ACHN (cell line): ENCODE results near the gene PCGF2.

Experiments used
- DNase-seq: peaks from one replicate; pipeline ENCODE4 v3.0.0-alpha.2; 2015
- in situ Hi-C: cut with HindIII; loops from 2 replicates; pipeline ENCODE4 v1.10.0; 2017; ENCODE audit warnings: low sequenced_read_pairs, low pct_ligation_motif_present, low pct_unique_long_range_greater_than_20kb

PCGF2 gene

GRCh38 chr17:38740806-38741205 is 7.3 kb downstream of the PCGF2 start:
- in situ Hi-C loops = no loop called here
- no peak for DNase-seq

GRCh38 chr17:38740044-38740443 is 8.1 kb downstream of the PCGF2 start:
- in situ Hi-C loops = no loop called here
- no peak for DNase-seq

DNA sequence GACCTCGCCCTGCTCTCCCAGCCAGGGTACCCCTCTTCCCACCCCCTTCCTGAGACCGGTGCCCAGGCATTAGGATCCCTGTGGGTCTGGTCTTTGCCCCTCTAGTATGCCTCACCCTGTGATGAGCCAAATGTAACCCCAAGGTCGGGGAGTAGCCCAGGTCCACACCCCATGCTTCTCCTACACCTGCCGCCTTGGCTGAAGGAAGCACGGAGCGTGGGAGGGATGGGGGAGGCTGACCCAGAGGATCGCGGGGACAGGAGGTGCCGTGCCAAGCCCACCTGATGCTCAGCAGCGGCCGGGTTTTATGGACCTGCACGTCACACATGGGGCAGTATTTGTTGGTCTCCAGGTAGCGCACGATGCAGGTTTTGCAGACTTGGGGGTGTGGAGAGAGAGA is 8.8 kb downstream of the PCGF2 start:
- no peak for DNase-seq
- in situ Hi-C loops = no loop called here

- in situ Hi-C loops = no loop called here
- DNase-seq = no peak
Measured at GRCh38 chr17:38738686-38739085, 9.4 kb downstream of the PCGF2 start.

DNA sequence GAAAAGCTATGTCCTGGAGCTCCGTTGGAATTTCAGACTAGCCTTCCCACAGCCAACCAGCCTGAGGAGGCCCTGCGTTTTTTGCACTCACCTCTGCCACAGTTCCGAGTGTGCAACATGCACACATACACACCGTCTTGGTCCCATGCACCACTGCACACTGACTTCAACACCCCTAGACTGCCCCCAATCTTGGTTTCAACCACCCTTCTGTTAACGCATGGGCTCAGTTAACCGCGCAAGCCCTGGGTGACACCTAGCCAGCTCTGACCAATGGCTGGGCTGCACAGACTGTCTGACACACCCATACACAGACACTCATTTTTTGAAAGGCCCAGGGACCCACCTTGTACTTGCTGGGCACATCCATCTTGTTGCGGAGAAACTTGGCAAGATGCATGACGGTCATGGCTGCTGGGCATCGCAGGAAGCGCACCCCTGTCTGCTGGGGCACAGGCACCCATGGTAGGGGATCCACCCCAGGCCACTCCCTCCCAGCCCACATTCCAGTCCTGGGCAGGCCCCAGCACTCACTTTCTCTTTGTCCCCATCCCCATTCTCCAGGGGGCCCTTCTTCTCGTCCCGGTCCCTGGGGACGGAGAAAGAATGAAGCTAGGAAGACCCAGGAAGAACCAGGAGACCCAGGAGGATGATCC is 10.0 kb downstream of the PCGF2 start:
- in situ Hi-C loops = no loop called here
- DNase-seq = no peak

GRCh38 chr17:38735161-38735997 is 12.8 kb downstream of the PCGF2 start:
- peak; percentile 42 for DNase-seq
- in situ Hi-C loops = no loop called here

GRCh38 chr17:38733982-38734973 is 13.9 kb downstream of the PCGF2 start:
- in situ Hi-C loops = no loop called here
- DNase-seq = peak; percentile 37

- no peak for DNase-seq
- in situ Hi-C loops = no loop called here
Measured at GRCh38 chr17:38733282-38733981, 14.7 kb downstream of the PCGF2 start.

- DNase-seq = no peak
- in situ Hi-C loops = no loop called here
Measured at GRCh38 chr17:38732376-38733281, 15.5 kb downstream of the PCGF2 start.

DNA sequence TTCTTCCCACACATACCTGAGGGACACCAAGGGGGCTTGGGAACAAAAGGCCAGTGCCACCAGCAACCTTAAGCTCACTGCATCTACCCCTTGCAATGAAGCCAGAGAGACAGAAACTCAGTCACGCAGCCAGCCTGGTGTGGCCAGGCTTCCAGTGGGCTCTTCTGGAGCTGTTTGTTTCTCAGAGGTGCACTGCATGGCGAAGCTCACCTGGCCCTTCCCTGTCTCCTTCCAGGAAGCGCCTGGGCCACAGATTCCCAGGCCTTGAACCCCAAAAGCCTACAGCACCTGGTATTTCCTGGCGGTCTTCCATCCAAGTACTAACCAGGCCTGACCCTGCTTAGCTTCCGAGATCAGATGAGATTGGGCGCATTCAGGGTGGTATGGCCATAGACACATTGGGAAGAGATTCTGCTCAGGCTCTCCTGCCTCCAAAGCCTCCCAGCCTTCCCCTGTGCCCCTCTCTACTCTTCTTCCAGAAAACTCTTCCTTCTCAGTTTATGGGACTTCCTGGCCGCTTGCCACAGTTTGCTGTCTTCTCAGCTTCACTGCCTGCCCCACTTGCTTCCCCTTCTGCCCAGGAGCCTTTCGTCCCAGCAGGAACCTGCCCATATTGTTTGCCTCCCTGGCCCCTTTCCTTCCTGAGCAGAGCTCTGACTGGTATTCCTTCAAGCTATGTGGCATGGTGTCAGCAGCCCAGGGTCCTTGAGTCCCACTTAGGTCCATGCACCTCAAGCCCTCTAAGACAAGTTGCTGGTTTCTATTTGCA is 16.4 kb downstream of the PCGF2 start:
- in situ Hi-C loops = no loop called here
- DNase-seq = no peak

DNA sequence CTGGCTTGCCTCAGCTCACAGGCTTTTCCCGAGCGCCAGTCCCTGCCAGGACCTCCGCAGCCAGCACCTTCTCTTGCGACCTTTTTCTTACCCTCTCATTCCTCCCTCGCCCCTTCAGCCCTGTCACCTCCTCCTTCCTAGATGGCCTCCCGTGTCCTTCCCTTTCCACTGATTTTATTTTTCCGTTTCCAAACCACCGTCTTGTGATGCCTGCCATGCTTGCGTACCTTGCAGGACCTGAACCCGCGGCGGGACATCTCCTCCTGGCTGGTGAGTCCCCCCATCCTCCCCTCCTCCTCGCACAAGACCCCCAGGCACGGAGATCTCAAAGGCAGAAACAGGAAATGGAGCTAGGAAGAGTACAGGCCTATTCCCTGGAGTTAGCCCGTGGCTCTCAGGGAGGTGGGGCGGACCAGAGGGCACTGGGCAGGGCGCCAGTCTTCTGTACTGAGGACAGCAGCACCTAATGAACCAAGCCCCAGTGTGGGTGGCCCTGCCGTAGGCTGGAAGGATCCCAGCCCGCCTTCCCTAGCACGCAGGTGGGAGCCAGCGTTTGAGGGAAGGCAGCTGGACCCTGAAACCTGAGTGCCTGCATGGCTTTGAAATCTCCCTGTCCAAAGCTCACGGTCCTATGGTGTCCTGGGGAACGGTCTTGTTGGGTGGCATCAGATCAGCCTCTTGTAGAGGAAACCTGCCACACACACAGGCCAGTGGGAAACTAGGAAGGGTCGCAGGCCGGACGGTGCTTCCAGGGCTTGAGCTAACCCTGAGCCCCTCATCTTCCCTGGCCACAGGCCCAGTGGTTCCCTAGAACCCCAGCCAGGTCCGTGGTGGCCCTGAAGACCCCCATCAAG is 17.4 kb downstream of the PCGF2 start:
- in situ Hi-C loops = no loop called here
- peak; percentile 86 for DNase-seq

GRCh38 chr17:38729886-38730525 is 18.1 kb downstream of the PCGF2 start, which contains the start of gene CISD3:
TSS of gene CISD3 (plus strand) at chr17:38730341. CDS start at chr17:38730359, 18 bp downstream.
- DNase-seq = peak; percentile 93
- in situ Hi-C loops = no loop called here

DNA sequence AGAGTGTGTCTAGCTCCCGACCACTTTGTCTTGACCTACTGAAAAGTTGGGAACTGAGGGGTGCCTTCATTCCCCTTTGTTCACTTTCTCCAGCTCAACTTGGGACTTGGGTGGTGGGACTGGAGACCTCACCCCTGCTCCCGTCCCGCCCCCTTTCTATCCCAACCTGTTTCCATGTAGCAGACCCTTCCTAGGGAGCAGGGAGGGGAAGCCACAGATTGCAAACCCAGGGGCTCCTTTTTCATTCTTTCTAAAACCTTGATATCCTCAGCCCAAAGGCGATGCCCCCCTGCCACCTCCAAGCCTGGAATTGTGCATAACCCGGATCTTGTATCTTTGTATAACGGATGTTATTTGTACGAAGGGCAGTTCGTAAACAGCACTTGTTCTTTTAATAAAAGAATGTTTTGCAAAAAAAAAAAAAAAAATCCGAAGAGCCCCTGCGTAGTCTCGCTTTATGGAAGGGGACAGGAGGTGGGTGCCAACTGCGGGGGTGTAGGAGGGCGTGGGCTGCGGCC is 18.7 kb downstream of the PCGF2 start:
- in situ Hi-C loops = no loop called here
- DNase-seq = no peak

GRCh38 chr17:38728290-38728831 is 19.8 kb downstream of the PCGF2 start:
- no peak for DNase-seq
- in situ Hi-C loops = no loop called here

DNA sequence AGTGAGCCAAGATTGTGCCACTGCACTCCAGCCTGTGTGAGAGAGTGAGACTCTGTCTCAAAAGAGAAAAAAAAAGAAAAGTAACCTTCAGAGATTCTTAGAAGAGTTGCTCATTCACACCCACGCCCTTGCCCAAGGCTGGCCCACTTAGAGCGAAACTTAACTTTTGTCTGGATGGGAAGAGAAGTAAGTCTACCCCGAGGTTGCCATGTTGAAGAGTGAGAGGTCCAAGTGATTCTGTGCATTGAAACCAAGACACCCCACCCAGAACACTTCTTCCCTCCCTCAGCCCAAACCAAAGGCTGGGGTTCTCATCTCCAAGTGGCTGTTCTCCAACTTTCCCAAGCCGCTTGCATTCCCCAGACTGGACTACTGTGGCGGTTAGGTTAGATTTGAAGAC is 20.4 kb downstream of the PCGF2 start:
- DNase-seq = no peak
- in situ Hi-C loops = no loop called here
